Thyroid gland (tissue), 4 donors: Measurements from ENCODE around the gene PINK1.

Experiments
- POLR2A ChIP-seq, 2 donors: fragments of 450-650 bp; IDR thresholded peaks; one replicate each; pipeline ENCODE4 v1.6.1; 2017; ENCODE audit warnings: antibody characterized with exemption in 2 of 2, mild to moderate bottlenecking in 2 of 2, moderate library complexity in 1 of 2
- TF ChIP-seq, protein P1 (sequence below), 6 experiments: fragments of 200-600 bp in 3 of 6; fragments of 450-650 bp in 3 of 6; sonication (generic) in 3 of 6; IDR thresholded peaks; one replicate each; pipeline ENCODE4 v1.5.1; 2016 to 2019; ENCODE audit warnings: antibody characterized with exemption in 6 of 6, mild to moderate bottlenecking in 2 of 6, inconsistent platforms in 1 of 6, moderate library complexity in 1 of 6

DNA sequence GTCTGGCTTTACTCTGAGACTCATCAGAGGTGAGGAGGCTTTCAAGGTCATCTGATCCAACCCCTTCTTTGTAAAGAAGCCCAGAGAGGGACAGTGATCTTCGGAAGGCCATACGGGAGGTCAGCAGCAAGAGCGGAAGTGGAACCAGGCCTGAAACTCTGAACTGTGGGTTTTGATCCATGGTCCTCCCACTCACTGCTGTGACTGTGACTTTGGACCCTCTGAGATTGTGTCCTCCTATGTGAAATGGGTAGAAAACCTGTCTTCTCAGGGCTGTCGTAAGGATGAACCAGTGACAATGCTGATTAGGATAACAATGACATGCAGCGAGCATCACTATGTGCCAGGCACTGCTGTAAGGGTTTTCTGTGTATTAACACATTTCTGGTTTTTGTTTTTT, 37.7 kb downstream of the PINK1 start:
- TF ChIP-seq, protein P1, sequence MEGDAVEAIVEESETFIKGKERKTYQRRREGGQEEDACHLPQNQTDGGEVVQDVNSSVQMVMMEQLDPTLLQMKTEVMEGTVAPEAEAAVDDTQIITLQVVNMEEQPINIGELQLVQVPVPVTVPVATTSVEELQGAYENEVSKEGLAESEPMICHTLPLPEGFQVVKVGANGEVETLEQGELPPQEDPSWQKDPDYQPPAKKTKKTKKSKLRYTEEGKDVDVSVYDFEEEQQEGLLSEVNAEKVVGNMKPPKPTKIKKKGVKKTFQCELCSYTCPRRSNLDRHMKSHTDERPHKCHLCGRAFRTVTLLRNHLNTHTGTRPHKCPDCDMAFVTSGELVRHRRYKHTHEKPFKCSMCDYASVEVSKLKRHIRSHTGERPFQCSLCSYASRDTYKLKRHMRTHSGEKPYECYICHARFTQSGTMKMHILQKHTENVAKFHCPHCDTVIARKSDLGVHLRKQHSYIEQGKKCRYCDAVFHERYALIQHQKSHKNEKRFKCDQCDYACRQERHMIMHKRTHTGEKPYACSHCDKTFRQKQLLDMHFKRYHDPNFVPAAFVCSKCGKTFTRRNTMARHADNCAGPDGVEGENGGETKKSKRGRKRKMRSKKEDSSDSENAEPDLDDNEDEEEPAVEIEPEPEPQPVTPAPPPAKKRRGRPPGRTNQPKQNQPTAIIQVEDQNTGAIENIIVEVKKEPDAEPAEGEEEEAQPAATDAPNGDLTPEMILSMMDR (IDR thresholded peaks at IDR 0.05): no peak
- no peak for TF ChIP-seq POLR2A (IDR thresholded peaks at IDR 0.05)
